ENCODE results near the gene NCAPH2. TPM values are rescaled to one million over a fixed set of nuclear protein-coding genes. Genes with fewer than 3 reads are reported as not detected.

Gene NCAPH2
- polyA plus RNA-seq, 3 donors: 12.5 to 23.6 (median 18.1) TPM

GRCh38 chr22:50563413-50564160 is 55.6 kb downstream of the NCAPH2 start:
- intact Hi-C loops (cut with micrococcal nuclease): loop anchor here (2.0 to 5.0 kb wide), 6 partner anchors 19 to 59 kb away; partner anchors contain the start of genes CHKB (in 1 of the 2), KLHDC7B (in 1 of the 2), LMF2 (in 1 of the 2) and NCAPH2 (in 1 of the 2)
- Mint-ChIP-seq H3K36me3 (peaks cover under 1 to 10% of the 10 kb centered on the region in 2 donors), H3K9me3 (peaks cover 0 to 2% (median 0%) of the 10 kb centered on the region in 7 donors), H3K27ac (peak overlapping the region; percentile 3 to 95 (median 72)), H3K27me3 (ENCODE audit: low read depth in 3 of 3) (peaks cover 15 to 22% (median 18%) of the 10 kb centered on the region in 3 donors), H3K4me3 (peak overlapping the region; percentile 88 to 96), H3K4me1 (peaks cover 17% of the 10 kb centered on the region)
- no peak for DNase-seq
- H3K79me2 ChIP-seq (ENCODE audit: insufficient read depth, low read length): peaks cover 6% of the 10 kb centered on the region
- 27% methylated on average over 9 of the region's 17 CpGs for WGBS (ENCODE audit: insufficient coverage)
- H2AFZ ChIP-seq (ENCODE audit: insufficient read depth, low read depth, low read length, poor library complexity, severe bottlenecking): peak overlapping the region; percentile 82
- H4K20me1 ChIP-seq (ENCODE audit: insufficient read depth, low read length): no peaks in the 10 kb centered on the region
- peaks cover 0 to 8% of the 10 kb centered on the region in 2 donors for H3K27me3 ChIP-seq (ENCODE audit: control insufficient read depth in 2 of 2, insufficient read depth in 2 of 2, low read length in 2 of 2)
- no peak for TF ChIP-seq CTCF (IDR thresholded peaks at IDR 0.05)
- H3K4me1 ChIP-seq (ENCODE audit: control insufficient read depth in 1 of 2, insufficient read depth in 2 of 2, low read length in 2 of 2): peaks cover 8 to 13% of the 10 kb centered on the region in 2 donors
- peak overlapping the region; percentile 53 to 94 (median 66) for H3K4me3 ChIP-seq (replicated peaks in 1 of 3; ENCODE audit: low read depth in 2 of 3, low read length in 3 of 3)
- peak overlapping the region in 1 of 2 donors; percentile 45 for H3K27ac ChIP-seq (ENCODE audit: low read depth in 1 of 2, low read length in 2 of 2)
- H3K4me2 ChIP-seq (replicated peaks; ENCODE audit: extremely low read depth, low read length, poor library complexity, severe bottlenecking): peak overlapping the region; percentile 98
- H3K36me3 ChIP-seq (replicated peaks in 1 of 2; ENCODE audit: control insufficient read depth in 1 of 2, insufficient read depth in 2 of 2, low read length in 2 of 2): peaks cover 2 to 8% of the 10 kb centered on the region in 2 donors
- H3K9me3 ChIP-seq (replicated peaks in 1 of 2; ENCODE audit: control insufficient read depth in 1 of 2, insufficient read depth in 1 of 2, low read length in 2 of 2): no peaks in the 10 kb centered on the region
- peak overlapping the region; percentile 32 for H3K9ac ChIP-seq (ENCODE audit: insufficient read depth, low read length, poor library complexity, severe bottlenecking)

- intact Hi-C loops (cut with micrococcal nuclease): loop anchor here (5.0 kb wide), 3 partner anchors 37 to 58 kb away; partner anchors contain the start of genes LMF2 (in 1 of the 2), NCAPH2 (in 1 of the 2) and SCO2 (in 1 of the 2)
- Histone ChIP-seq H3K4me1 (ENCODE audit: control insufficient read depth in 1 of 2, insufficient read depth in 2 of 2, low read length in 2 of 2) (peaks cover 8 to 13% of the 10 kb centered on the region in 2 donors), H3K36me3 (replicated peaks in 1 of 2; ENCODE audit: control insufficient read depth in 1 of 2, insufficient read depth in 2 of 2, low read length in 2 of 2) (peaks cover 9 to 15% of the 10 kb centered on the region in 2 donors), H3K4me3 (replicated peaks in 1 of 3; ENCODE audit: low read depth in 2 of 3, low read length in 3 of 3) (no peak overlapping the region), H3K27me3 (ENCODE audit: control insufficient read depth in 2 of 2, insufficient read depth in 2 of 2, low read length in 2 of 2) (peaks cover 0 to 8% of the 10 kb centered on the region in 2 donors), H3K9me3 (replicated peaks in 1 of 2; ENCODE audit: control insufficient read depth in 1 of 2, insufficient read depth in 1 of 2, low read length in 2 of 2) (no peaks in the 10 kb centered on the region), H4K20me1 (ENCODE audit: insufficient read depth, low read length) (no peaks in the 10 kb centered on the region), H3K9ac (ENCODE audit: insufficient read depth, low read length, poor library complexity, severe bottlenecking) (no peak overlapping the region), H3K4me2 (replicated peaks; ENCODE audit: extremely low read depth, low read length, poor library complexity, severe bottlenecking) (no peak overlapping the region), H3K27ac (ENCODE audit: low read depth in 1 of 2, low read length in 2 of 2) (no peak overlapping the region), H3K79me2 (ENCODE audit: insufficient read depth, low read length) (peaks cover 6% of the 10 kb centered on the region), H2AFZ (ENCODE audit: insufficient read depth, low read depth, low read length, poor library complexity, severe bottlenecking) (no peak overlapping the region)
- peaks cover 0 to 2% (median 0%) of the 10 kb centered on the region in 7 donors for H3K9me3 Mint-ChIP-seq
- H3K27ac Mint-ChIP-seq: peak overlapping the region in 1 of 7 donors; percentile 36
- WGBS (ENCODE audit: insufficient coverage): 98% methylated on average over 11 of the region's 11 CpGs
- peaks cover 15 to 20% (median 18%) of the 10 kb centered on the region in 3 donors for H3K27me3 Mint-ChIP-seq (ENCODE audit: low read depth in 3 of 3)
- DNase-seq: no peak
- H3K36me3 Mint-ChIP-seq: peaks cover 7 to 17% of the 10 kb centered on the region in 2 donors
- H3K4me1 Mint-ChIP-seq: peaks cover 17% of the 10 kb centered on the region
- no peak for TF ChIP-seq CTCF (IDR thresholded peaks at IDR 0.05)
- H3K4me3 Mint-ChIP-seq: peak overlapping the region in 1 of 2 donors; percentile 35
These were observed 56.3 kb downstream of the NCAPH2 start for GRCh38 chr22:50564289-50564688.
